IMR-90 (cell line): ENCODE data around the gene TEK. TPM values are rescaled to one million over a fixed set of nuclear protein-coding genes. Genes with fewer than 3 reads are reported as not detected.

Experiments used
- ATAC-seq: fragments of 200-7000 bp; cut with Tn5 transposase; 2 replicates; pipeline ENCODE4 v1.9.1; 2020; ENCODE audit warnings: low read depth, mild to moderate bottlenecking, moderate library complexity
- BruUV-seq: library from RNA; stranded (reverse); fragments of 400-500 nt; replicated peaks from 2 replicates; lab custom pipeline; 2021; lab: Mats Ljungman, UMichigan
- CTCF ChIA-PET: fragments of 300-600 bp; formaldehyde crosslinking; extraction: SDS; loops from one replicate; lab custom pipeline; 2021; ENCODE audit warnings: antibody characterized with exemption; lab: Yijun Ruan, JAX
- POLR2A ChIA-PET: fragments of 300-600 bp; sonication (Branson Sonifier 250); formaldehyde crosslinking; loops from one replicate; lab custom pipeline; 2022; ENCODE audit warnings: antibody characterized with exemption; ENCODE audit not compliant: unreplicated experiment; lab: Charles Lee
- DNase-seq: peaks from one replicate; pipeline ENCODE4 v3.0.0; 2013
- H2AFZ ChIP-seq: replicated peaks from 2 replicates; pipeline ENCODE3; 2013; ENCODE audit warnings: low read length, mild to moderate bottlenecking; ENCODE audit not compliant: poor library complexity
- H2AK5ac ChIP-seq: 2 replicates; pipeline ENCODE4 v1.6.1; 2013; ENCODE audit warnings: low read depth, low read length, inconsistent platforms
- H2AK9ac ChIP-seq: replicated peaks from 2 replicates; pipeline ENCODE3; 2013; ENCODE audit warnings: mild to moderate bottlenecking, low read depth, low read length, moderate library complexity; ENCODE audit not compliant: poor library complexity
- H2BK120ac ChIP-seq: 2 replicates; pipeline ENCODE4 v1.6.1; 2013; ENCODE audit warnings: low read depth, low read length, inconsistent platforms
- H2BK15ac ChIP-seq: 3 replicates; pipeline ENCODE4 v1.6.1; 2013; ENCODE audit warnings: low read depth, low read length, inconsistent platforms
- H2BK20ac ChIP-seq: 2 replicates; pipeline ENCODE4 v1.6.1; 2013; ENCODE audit warnings: low read depth, mild to moderate bottlenecking, inconsistent platforms, low read length, moderate library complexity
- H2BK5ac ChIP-seq: 2 replicates; pipeline ENCODE4 v1.6.1; 2013; ENCODE audit warnings: mild to moderate bottlenecking, low read depth, low read length, inconsistent platforms; ENCODE audit not compliant: poor library complexity, severe bottlenecking
- H3K14ac ChIP-seq: replicated peaks from 2 replicates; pipeline ENCODE4 v1.6.1; 2013; ENCODE audit warnings: low read depth, low read length, inconsistent platforms
- H3K18ac ChIP-seq: 2 replicates; pipeline ENCODE4 v1.6.1; 2013; ENCODE audit warnings: low read depth, low read length, control low read depth
- H3K23ac ChIP-seq: 2 replicates; pipeline ENCODE4 v1.6.1; 2013; ENCODE audit warnings: low read depth, low read length, inconsistent platforms
- H3K27ac ChIP-seq: 2 replicates; pipeline ENCODE4 v1.5.1; 2013; ENCODE audit warnings: mild to moderate bottlenecking, control low read depth, low read length; ENCODE audit not compliant: insufficient read depth
- H3K27me3 ChIP-seq: 2 replicates; pipeline ENCODE4 v1.6.1; 2013; ENCODE audit warnings: low read length; ENCODE audit not compliant: control insufficient read depth, insufficient read depth
- H3K36me3 ChIP-seq: 2 replicates; pipeline ENCODE4 v1.6.1; 2013; ENCODE audit warnings: low read length, mixed read lengths; ENCODE audit not compliant: control insufficient read depth, insufficient read depth
- H3K4ac ChIP-seq: 2 replicates; pipeline ENCODE4 v1.6.1; 2013; ENCODE audit warnings: low read depth, low read length, inconsistent platforms
- H3K4me1 ChIP-seq: 2 replicates; pipeline ENCODE4 v1.6.1; 2013; ENCODE audit warnings: low read length, mixed read lengths; ENCODE audit not compliant: control insufficient read depth, insufficient read depth
- H3K4me2 ChIP-seq: 2 replicates; pipeline ENCODE4 v1.6.1; 2013; ENCODE audit warnings: low read depth, mild to moderate bottlenecking, control low read depth, low read length, moderate library complexity
- H3K4me3 ChIP-seq: 2 replicates; pipeline ENCODE4 v1.5.1; 2013; ENCODE audit warnings: low read depth, mild to moderate bottlenecking, control low read depth, low read length, moderate library complexity; ENCODE audit not compliant: insufficient read depth
- H3K56ac ChIP-seq: 2 replicates; pipeline ENCODE4 v1.6.1; 2013; ENCODE audit warnings: low read length, inconsistent platforms; ENCODE audit not compliant: insufficient read depth; ENCODE audit errors: extremely low read depth
- H3K79me1 ChIP-seq, 2 experiments: 2 replicates each; pipeline ENCODE4 v1.6.1; 2013; ENCODE audit warnings: low read length in 2 of 2, inconsistent platforms in 1 of 2, low read depth in 1 of 2
- H3K9ac ChIP-seq: 2 replicates; pipeline ENCODE4 v1.6.1; 2013; ENCODE audit warnings: low read depth, low read length, control low read depth
- H3K9me1 ChIP-seq: 2 replicates; pipeline ENCODE4 v1.6.1; 2013; ENCODE audit warnings: low read length, inconsistent platforms; ENCODE audit not compliant: insufficient read depth
- H3K9me3 ChIP-seq: 2 replicates; pipeline ENCODE4 v1.6.1; 2013; ENCODE audit warnings: low read length; ENCODE audit not compliant: control insufficient read depth, insufficient read depth
- H4K20me1 ChIP-seq: 2 replicates; pipeline ENCODE4 v1.6.1; 2013; ENCODE audit warnings: low read length, inconsistent platforms; ENCODE audit not compliant: insufficient read depth
- H4K5ac ChIP-seq: 2 replicates; pipeline ENCODE4 v1.6.1; 2013; ENCODE audit warnings: mild to moderate bottlenecking, low read depth, low read length, control low read depth
- H4K8ac ChIP-seq, 2 experiments: 2 replicates each; pipeline ENCODE4 v1.6.1; 2013; ENCODE audit warnings: low read depth in 2 of 2, low read length in 2 of 2, control low read depth in 1 of 2, inconsistent platforms in 1 of 2
- H4K91ac ChIP-seq: 2 replicates; pipeline ENCODE4 v1.6.1; 2013; ENCODE audit warnings: low read depth, low read length, inconsistent platforms; ENCODE audit not compliant: insufficient read depth
- BHLHE40 ChIP-seq: fragments of 150-350 bp; IDR thresholded peaks from 2 replicates; pipeline ENCODE4 v1.6.1; 2016; ENCODE audit warnings: mild to moderate bottlenecking, low read depth, low read length
- CEBPB ChIP-seq: IDR thresholded peaks from 2 replicates; pipeline ENCODE4 v1.6.1; 2012; ENCODE audit warnings: low read depth, low read length, improper control_type of control experiment
- MAZ ChIP-seq: IDR thresholded peaks from 2 replicates; pipeline ENCODE4 v1.6.1; 2012; ENCODE audit warnings: low read depth, mild to moderate bottlenecking, low read length, improper control_type of control experiment, moderate library complexity, borderline replicate concordance
- RFX5 ChIP-seq: IDR thresholded peaks from 2 replicates; pipeline ENCODE4 v1.8.0; 2012; ENCODE audit warnings: low read depth, mild to moderate bottlenecking, low read length, moderate library complexity
- WGBS, 2 experiments: methylation state at CpG; one replicate each; pipeline versions ENCODE4 v1.1.5 to v1.1.7; 2013; ENCODE audit warnings: missing lambda C conversion rate in 2 of 2; ENCODE audit not compliant: insufficient read length in 1 of 2; ENCODE audit errors: extremely low coverage in 2 of 2; 5-methylcytosine and 5-hydroxymethylcytosine counted together
- dilution Hi-C: fragments of 300-500 bp; cut with HindIII; formaldehyde crosslinking; loops from one replicate; pipeline ENCODE4 v1.14.3; 2018; ENCODE audit warnings: low sequenced_read_pairs; ENCODE audit not compliant: unreplicated experiment
- in situ Hi-C: fragments of 300-500 bp; cut with MboI; formaldehyde crosslinking; loops from 3 replicates; pipeline ENCODE4 v1.14.3; 2019; ENCODE audit warnings: low sequenced_read_pairs, inconsistent platforms, mixed read lengths
- intact Hi-C: fragments of 100-400 bp; cut with micrococcal nuclease; formaldehyde crosslinking; loops from 2 replicates; pipeline ENCODE4 v1.10.0; 2022
- polyA plus RNA-seq, 3 experiments: library from polyadenylated mRNA; depleted of rRNA; stranded (reverse); fragments of >200 nt; gene quantifications; 2 replicates each; pipeline ENCODE4 v1.2.3, GENCODE V29; 2012; ENCODE audit warnings: low replicate concordance in 1 of 3
- total RNA-seq: library from RNA; depleted of rRNA; stranded (reverse); fragments of >200 nt; gene quantifications from 2 replicates; pipeline ENCODE4 v1.2.3, GENCODE V29; 2012

Gene TEK
- total and polyA plus RNA-seq, 2 of the 4 experiments (the other 2 are of a cell fraction), result 6.3 to 11.7 TPM

GRCh38 chr9:27181381-27181780 is 72.4 kb downstream of the TEK start:
- no peak overlapping the region for H2AK9ac ChIP-seq
- in situ Hi-C loops, result no loop called here
- H3K9ac ChIP-seq, result 0 out of 2 replicates have a peak overlapping the region, but pooled peaks have one; percentile 27
- no peak overlapping the region for H2BK120ac ChIP-seq
- ATAC-seq, result peak; percentile 55
- POLR2A ChIA-PET, result no interaction called here
- peaks cover 8% of the 10 kb centered on the region for H3K9me1 ChIP-seq
- H4K91ac ChIP-seq, result no peak overlapping the region
- intact Hi-C loops, result loop anchor here (5.0 to 10.0 kb wide), 2 partner anchors 54 to 237 kb away; partner anchors contain the start of gene PLAA
- H3K4me1 ChIP-seq, result peaks cover 20% of the 10 kb centered on the region
- no peaks in the 10 kb centered on the region; the same call in 1 of the 2 replicates for H3K9me3 ChIP-seq
- no peak overlapping the region for H3K4me2 ChIP-seq
- peak overlapping the region; percentile 39 for H2BK5ac ChIP-seq
- H3K18ac ChIP-seq, result no peak overlapping the region
- H2BK20ac ChIP-seq, result no peak overlapping the region
- H3K56ac ChIP-seq, result no peak overlapping the region
- DNase-seq, result peak; percentile 89
- H3K36me3 ChIP-seq, result peaks cover 16% of the 10 kb centered on the region
- H4K8ac ChIP-seq, result no peak overlapping the region
- TF ChIP-seq RFX5 (no peak), MAZ (no peak), BHLHE40 (no peak), CEBPB (peak; percentile 47; the same call in 1 of the 2 replicates)
- H3K79me1 ChIP-seq, result peaks cover 3 to 10% of the 10 kb centered on the region in 2 experiments; a peak in 2 of 4 replicates
- no TSS peak for BruUV-seq
- H4K5ac ChIP-seq, result no peak overlapping the region
- H3K14ac ChIP-seq, result no peak overlapping the region
- H3K27ac ChIP-seq, result no peak overlapping the region
- dilution Hi-C loops, result no loop called here
- WGBS, 2 experiments, result no CpG with 5 or more reads among the region's 4 CpGs
- H4K20me1 ChIP-seq, result no peaks in the 10 kb centered on the region
- H3K23ac ChIP-seq, result no peak overlapping the region
- no peak overlapping the region for H3K4me3 ChIP-seq
- H2AK5ac ChIP-seq, result no peak overlapping the region
- no peak overlapping the region; the same call in 1 of the 2 replicates for H3K4ac ChIP-seq
- no peak overlapping the region for H2BK15ac ChIP-seq
- H2AFZ ChIP-seq, result no peak overlapping the region
- no peaks in the 10 kb centered on the region for H3K27me3 ChIP-seq
- CTCF ChIA-PET, result no interaction called here
